GM19240 (cell line): ENCODE data around the gene SAMD13.

Experiments
- DNase-seq: peaks from one replicate; pipeline ENCODE4 v3.0.0; 2011; ENCODE audit warnings: low spot score; ENCODE audit not compliant: insufficient read length

The SAMD13 gene

DNA sequence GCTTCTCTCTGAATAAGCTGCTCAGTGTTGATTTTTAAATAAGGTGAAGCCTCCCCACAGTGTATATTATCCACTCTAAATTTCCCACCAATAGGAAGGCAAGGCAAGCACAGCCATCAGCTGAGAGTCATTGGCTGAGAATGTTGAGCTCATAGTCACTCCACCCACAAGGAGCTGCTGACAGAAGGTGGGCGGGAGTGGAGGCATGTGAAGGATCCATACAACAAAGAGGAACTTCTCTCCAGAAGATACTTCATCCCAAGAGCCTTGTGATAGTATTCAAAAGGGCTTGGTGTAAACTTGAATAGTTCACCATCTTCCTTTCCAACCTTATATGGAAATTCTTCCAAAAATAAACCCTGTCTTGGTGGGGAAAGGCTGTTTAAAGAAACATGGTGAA, 42.8 kb downstream of the SAMD13 start:
- no peak for DNase-seq

DNA sequence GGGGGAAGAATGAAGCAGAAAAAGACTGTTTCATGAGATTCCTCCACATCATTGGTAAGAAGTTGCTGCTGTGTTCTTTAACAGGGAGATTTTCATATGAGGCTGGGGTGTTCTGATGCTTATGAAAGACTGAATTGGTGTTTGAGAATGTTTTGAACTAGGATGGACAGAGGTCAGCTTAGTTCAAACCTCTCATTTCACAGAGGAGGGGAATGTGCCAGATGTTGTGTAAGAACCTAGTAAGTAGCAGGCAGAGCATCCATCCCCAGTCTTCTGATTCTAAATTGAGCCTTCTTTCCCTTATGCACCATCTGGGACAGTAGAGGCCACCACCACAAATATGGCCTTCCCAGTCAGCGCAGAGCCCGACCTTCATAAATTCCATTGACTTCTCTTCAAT, 43.7 kb downstream of the SAMD13 start:
- DNase-seq = no peak

DNA sequence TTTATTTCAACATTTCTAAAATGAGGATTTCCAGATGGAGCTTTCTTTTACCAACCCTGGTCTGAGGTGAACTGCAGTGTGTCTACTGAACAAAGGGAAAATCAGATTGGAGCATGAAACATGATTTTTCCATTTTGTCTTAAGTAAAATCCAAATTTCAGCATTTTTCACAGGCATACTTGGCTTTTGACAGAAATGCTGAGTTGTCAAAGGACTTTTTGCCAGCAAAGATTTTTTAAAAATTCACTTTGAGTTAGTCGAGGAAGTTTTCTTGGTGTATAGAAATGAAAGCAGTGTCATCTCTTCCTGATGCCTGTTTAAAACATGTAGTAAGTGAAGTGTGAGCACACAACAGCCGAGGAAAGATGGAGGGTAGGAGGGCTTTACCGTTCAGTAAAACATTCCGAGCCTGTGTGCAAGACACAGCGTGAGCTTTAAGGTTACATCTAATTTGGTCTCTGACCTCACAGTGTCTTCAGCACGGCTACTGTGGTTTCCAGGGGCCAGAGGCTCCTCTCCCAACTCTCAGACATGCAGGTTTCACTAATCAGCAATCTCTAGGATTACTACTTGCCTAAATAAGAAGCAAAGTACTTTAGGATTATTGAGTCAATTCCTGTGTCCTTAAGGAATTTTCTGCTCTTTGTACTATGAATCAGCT, 45.9 kb downstream of the SAMD13 start:
- no peak for DNase-seq

DNA sequence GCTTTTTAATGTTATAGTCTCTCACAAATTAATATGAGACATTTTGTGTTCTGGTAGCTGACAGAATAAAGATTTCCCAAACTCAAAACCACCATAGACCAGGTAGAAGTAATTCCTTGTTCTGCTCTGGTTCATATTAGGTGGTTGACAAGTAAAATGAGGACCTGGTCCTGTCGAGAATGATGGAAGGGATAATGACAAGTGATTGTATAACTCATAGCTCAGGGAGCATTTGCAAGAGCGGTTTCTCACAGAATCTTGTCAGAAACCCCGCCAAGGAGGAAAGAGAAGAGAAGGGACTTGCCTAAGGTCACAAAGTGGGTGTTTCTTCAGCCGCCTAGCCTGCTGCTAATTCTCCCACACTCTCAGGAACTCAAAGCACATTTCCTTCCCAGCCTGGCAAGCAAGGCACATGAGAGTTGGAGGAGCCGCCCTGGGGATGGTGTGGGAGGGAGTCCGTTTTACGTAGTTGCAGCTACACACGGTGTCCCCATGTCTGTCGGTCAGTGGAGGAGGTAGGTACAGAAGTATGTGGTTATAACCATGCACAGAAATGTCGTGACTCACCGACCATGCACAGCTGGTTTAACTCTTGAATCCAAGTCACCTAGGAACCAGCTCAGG, 46.5 kb downstream of the SAMD13 start:
- DNase-seq = no peak

DNA sequence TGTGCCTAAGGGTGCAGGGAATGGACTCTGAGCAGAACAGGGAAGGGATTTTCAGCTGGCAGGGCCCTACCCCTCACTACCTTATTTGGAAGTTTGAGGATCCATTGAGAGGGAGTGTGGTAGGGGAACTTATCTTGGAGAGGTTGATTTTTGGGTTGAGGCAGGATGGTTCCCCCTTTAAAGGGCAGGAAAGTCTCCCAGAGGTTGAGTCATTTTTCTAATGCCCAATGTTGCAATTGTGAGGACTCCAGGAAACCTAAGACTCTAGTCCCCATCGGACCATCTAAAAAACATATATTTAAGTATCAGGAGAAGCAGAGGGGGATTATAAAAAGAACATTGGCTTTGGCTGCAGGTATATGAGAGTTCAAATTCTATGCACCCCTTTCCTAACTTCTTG, 47.3 kb downstream of the SAMD13 start:
- no peak for DNase-seq

DNA sequence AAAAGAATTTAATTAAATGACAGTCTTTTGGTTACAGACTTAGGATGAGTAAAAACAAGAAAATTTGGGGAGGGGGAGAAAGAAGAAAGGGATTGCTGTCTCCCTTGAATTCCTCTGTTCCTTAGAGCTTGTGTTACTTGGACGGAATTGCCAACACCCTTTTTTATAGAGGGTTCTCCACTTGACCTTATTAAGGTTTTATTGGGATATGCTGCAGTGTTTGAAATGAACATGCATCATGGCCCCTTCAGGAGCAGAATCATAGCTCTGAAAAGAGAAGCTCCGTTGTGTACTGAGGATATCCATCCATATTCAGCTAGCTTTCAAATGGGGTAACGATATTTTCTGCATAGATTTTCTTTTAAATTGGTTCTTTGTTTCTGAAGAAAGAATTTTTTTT, 48.6 kb downstream of the SAMD13 start:
- DNase-seq = no peak

DNA sequence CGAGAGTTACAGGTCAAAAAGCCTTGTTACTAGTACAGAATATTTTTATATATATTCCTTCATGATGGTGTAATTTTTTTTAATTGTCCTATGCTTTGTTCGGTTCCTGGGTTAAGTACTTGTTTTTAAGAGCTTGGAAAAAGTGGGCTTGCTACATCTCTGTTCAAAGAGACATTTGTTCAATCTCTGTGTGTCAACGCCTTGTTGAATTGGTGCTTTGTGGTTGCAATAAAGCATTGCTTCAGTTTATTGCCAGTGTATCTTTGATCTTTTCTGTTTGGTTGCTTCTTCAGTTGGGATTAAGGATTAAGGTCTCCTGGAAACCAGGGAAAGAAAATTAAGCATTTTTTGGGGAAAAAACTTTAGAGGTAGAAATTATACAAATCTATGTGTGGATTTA, 49.0 kb downstream of the SAMD13 start:
- DNase-seq = no peak

DNA sequence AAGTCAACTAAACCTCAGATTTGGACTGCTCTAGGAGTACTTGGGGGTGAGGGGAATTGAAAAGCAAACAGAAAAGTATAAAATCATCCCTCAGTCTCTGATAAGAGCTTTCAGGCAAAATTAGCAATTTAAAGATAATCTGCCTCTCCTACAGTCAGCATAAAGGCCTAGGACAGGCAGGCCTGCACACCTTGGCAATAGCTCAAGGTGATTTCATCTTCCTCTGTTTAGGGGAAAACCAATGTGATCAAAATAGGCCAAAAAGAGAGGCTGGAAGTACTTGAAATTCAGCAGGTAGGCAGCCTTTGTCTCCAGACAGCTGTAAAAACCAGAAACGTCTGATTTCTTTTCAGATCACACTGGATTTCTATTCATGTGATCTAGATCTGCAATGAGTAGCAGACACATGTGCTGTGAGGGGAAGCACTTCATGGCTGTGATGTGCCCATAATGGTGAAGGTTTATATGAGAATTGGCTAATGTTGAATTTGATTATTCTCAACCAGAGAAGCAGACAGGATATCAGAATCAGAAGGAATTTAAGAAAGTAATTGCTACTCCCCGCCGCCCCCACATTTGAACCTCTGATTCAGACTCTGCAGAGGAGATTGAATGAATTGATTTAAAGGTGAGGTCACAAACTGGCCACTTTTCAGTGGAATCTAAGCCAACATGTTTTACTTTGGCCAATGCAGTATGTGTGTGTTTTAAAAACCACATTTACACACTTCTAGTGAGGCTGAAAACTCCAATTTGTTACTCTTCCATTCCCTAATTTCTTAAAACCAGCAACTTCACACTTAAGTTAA, 51.0 kb downstream of the SAMD13 start:
- DNase-seq = no peak

DNA sequence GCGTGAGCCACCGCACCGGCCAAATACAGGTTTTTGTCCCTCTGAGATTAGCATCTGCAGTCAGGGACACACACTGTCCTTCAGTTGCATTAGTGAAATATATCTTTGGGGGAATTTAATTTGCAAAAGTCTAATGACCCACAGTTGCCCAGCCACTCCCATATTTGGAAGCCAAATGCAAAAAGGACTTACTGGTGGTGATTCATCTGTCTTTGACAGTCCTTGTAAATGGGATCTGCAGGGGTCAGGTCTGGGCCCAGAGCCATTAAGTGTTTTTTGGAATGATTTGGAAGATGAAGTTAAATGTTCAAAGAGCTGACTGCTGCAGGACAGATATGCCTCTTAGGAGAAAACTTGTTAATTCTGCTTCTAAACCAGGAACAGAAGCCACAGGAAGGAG, 52.2 kb downstream of the SAMD13 start:
- no peak for DNase-seq

DNA sequence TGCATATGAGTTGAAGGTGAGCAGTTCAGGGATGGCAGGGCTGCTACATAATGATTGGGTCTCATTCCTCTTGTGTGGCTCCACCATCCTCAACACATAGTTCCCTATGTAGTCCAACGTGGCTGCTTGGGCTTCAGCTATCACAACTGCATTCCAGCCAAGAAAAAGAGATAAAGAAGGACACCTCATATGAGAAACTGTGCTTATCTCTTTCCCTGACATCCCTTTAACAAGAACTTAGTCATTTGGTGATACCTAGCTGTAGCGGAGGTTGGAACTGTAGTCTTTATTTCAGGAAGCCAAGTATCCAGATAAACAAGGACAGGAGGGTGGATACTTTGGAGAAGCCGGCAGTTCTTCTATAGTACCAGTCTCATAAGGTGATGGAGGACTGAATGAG, 54.0 kb downstream of the SAMD13 start:
- DNase-seq = no peak

DNA sequence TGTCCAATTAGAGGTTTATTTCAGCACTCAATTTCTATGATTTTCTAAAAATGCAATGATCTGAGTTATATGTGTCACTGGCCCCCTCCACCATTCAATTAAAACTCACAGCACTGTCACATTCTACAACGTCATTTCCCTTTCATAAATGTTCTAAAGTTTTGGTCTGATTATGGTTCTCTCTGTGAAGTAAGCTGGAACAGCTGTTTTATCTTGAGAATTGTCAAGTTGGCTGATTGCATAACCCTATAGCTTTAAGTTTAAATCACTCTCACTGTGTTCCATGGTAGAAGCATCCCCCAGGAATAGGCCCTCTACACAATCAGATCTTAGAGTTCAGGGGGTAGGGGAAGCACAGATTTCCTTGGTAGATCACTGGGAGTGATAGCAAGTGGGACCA, 55.4 kb downstream of the SAMD13 start:
- DNase-seq = no peak

DNA sequence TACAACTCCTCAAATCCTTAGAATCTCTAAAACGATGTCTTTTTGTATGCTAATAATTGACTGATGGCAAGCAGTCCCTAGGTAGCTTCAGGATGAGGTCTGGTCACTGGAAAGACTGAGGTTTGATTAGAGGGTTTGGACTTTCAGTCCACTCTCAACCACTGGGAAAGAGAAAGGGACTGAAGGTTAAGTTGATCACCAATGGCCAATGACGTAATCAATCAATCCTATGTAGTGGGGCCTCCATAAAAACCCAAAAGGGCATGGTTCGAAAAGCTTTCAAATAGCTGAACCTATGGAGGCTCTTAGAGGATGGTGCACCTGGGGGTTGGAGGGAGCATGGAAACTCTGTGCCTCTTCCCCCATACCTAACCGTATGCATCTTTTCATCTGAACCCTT, 57.2 kb downstream of the SAMD13 start:
- no peak for DNase-seq

DNA sequence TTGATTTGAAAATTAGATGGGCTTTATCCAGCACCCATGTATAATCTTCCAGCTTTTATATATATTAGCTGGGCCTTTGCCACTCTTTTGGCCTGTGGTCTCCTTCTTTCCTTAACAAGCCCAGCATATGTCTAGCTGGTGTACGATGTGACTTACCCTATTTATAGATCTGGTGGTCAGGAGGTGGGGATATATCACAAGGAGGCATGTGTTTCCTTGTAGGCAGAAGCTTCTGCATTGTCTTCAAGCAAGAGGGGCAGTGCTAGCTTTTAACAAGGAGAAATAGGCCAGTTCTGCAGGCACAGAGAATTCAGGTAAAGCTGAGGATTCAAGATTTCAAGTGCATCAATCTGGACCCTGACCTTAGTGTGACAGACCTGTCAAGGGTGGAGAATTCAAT, 58.8 kb downstream of the SAMD13 start:
- no peak for DNase-seq

DNA sequence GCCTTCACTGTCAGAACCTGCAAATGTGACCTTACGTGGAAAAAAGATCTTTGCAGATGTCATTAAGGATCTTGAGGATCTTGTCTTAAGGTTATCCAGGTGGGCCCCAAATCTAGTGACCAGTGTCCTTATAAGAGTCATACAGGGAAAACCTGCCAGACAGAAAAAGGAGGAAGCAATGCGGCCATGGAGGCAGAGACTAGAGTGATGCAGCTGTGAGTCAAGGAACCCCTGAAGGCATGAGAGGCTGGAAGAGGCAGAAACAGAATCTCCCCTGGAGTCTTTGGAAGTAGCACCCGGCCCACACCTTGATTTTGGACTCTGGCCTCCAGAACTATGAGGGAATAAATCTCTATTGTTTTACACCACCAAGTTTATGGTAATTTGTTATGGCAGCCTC, 60.3 kb downstream of the SAMD13 start:
- no peak for DNase-seq

DNA sequence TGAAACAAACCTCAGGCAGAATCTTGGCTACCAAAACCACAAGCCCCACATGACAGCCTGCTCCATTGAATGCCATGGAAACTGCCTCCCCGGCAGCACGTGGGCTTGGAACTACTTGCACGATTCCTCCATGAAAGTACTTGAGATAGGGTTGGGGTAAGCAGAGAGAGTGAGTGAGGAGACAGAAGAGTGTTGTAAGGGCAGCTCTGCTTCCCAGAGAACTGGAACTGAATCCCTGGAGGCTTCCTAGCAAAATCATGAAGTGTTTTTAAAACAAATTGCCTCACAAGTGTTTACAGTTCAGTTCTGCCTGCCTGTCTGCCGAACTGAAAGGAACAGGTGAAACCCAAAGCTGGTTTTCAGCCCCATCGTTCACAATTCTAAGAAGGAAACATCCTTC, 61.5 kb downstream of the SAMD13 start:
- no peak for DNase-seq

DNA sequence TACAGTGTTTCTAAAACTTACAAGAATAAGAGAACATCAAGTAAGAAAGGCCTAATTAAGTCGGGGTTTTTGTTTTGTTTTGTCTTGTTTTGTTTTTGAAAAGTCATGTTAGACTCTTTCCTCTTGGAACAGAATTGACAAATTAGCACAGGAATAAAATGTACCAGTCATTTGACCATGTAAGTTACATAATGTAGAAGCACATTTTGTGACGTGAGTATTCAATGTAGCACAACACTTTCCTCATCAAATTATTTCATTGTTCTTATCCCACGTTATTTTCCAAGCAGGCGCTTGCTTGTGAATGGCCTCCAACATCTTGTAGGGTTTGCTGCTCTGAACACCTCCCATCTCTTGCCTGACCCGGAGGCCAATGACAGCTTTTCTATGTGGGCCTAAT, 62.1 kb downstream of the SAMD13 start:
- no peak for DNase-seq

DNA sequence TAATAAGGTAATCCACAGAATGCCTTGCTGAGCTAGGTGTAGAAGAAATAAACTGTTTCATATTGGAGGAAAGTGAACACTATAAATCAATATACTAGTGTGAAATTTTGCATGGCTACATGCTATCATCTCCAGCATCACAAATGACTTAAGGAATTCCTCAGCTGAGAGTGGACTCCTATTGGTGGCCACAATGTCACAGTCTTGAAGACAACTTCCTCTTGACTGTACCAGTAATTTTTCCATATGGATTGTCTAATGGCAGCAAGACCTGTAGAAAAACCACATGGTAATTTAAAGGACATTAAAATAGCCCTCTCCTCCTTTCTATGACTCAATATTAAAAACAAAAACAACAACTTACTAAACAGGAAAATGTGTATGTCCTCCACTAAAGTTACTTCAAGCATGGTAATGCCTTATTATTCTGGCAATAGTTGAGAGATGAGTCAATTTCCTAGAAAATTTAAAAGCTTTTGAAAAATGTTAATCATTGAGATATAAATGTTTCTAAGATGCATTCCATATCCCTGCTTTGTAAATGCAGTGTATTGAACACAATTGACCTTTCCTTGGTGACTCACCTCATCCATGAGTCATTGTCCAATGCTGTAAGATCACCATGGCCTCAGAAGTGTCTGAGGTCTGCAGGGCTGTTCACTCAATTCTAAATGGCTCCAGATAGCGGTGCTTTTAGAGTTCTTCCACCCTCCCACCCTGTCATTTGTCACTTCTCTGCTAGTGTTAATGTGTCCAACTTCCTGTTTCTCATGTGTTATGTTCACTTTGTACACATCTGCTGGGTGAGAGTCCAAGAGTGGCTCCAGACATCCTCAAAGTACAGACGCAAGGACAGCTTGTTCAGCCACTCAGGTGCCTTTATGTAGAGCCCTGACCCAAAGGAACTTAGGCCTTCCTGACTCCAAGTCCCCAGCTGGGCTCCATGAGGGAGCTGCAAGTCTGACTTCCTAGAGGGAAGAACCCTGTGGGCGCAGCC, 64.0 kb downstream of the SAMD13 start:
- DNase-seq = no peak

DNA sequence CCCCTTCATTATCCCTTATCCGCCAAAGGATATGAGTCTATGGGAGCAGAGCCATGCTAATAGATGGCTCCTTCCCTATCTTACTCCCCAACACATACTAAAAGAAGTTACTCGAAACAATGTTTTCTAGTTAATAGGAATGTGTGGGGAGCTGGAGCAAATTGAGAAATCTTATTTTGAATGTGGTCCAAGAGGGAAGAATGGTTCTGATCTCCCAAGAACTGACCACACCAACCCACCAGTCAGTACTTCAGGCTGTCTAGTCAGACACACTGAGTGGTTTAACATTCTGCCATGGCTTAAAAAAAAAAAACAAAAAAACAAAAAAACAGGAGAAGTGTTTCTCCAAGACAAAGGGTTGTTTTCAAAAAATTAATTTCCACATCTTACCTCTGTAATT, 65.3 kb downstream of the SAMD13 start:
- no peak for DNase-seq

DNA sequence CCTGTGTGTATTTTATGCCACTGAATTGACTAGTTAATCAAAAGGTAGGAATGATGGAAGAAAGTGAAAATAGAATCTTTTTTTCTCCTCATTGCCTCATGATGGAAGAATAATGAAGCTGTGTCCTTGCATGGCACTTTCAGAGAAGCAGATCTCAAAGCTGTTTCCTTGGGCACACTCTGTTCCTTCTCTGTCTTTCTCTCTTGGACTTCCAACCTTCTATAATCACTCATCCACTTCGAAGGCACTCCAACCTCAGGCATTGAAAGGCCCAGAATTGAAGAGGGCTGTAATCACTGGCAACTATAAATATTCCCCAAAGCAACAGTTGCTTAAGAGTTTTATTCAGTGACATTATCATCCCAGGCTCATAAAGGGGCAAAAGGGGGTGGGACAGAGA, 65.7 kb downstream of the SAMD13 start:
- DNase-seq = no peak

DNA sequence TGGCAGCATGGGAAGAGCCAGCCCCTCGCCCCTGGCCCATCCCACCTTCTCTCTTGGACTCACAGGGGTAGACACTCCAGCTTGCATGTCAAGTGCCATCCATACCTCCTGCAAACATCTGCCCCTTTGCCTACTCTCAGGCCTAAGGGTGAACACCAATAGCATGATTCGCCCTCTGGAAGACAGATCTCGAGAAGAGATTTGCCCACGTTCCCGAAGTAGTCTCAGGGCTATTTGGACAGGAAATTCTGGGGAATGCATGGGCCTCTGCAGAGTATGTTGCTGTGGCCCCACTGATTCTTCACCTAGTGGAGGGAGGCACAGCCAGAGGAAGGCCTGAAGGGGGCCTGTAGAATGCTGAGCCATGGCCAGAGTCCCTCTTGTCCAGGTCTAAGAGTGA, 66.9 kb downstream of the SAMD13 start:
- no peak for DNase-seq

DNA sequence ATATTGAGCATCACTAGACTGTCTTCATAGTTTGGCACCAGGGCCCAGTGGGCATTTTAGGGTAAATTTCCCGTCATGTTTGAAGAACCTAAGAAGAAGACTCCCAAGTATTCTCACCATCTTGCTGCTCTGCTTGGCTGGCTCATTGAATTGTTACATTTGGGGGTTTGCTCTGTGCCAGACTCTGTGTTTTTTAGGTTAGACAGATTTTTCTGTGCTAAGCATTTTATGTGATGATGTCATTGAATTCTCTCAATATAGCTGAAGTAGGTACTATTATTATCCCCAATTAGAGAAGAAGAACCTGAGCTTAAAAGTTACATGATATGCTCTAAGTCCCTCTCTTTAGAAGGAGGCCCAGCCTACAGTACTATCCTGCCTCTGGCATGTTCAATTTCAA, 68.8 kb downstream of the SAMD13 start:
- no peak for DNase-seq
